Stimulated activated CD8-positive, alpha-beta memory T cell treated with anti-CD3 and anti-CD28 coated beads, Interleukin-4, amount 100 ng/mL, for 1 hour (primary cell): ENCODE results near the gene PLEKHJ1.

Experiments
- DNase-seq, 2 donors: peaks; one replicate each; pipeline ENCODE4 v3.0.0-alpha.2; 2020; ENCODE audit warnings: low read depth in 2 of 2, low spot score in 1 of 2

The PLEKHJ1 gene

GRCh38 chr19:2270157-2270422 is 34.0 kb upstream of the PLEKHJ1 start:
- no peak for DNase-seq

- DNase-seq = peak; percentile 98
Measured at GRCh38 chr19:2269244-2270156, 33.4 kb upstream of the PLEKHJ1 start.

- DNase-seq = no peak
Measured at GRCh38 chr19:2268861-2269243, 32.7 kb upstream of the PLEKHJ1 start.

- no peak for DNase-seq
Measured at GRCh38 chr19:2268480-2268830, 32.3 kb upstream of the PLEKHJ1 start.

- no peak for DNase-seq
Measured at GRCh38 chr19:2266183-2266993, 30.3 kb upstream of the PLEKHJ1 start.

- no peak for DNase-seq
Measured at GRCh38 chr19:2261438-2262172, 25.5 kb upstream of the PLEKHJ1 start.

GRCh38 chr19:2260341-2260805 is 24.2 kb upstream of the PLEKHJ1 start:
- DNase-seq = no peak

- DNase-seq = no peak
Measured at GRCh38 chr19:2259336-2259735, 23.2 kb upstream of the PLEKHJ1 start.

- DNase-seq = no peak
Measured at GRCh38 chr19:2255982-2256685, 20.0 kb upstream of the PLEKHJ1 start, which contains the start of gene JSRP1. Gene JSRP1 (minus strand): TSS chr19:2256417. CDS start chr19:2255314, 1,103 bp downstream.

GRCh38 chr19:2255112-2255845 is 19.1 kb upstream of the PLEKHJ1 start:
- DNase-seq = no peak

GRCh38 chr19:2254064-2254872 is 18.1 kb upstream of the PLEKHJ1 start:
- no peak for DNase-seq

- DNase-seq = no peak
Measured at GRCh38 chr19:2253106-2254063, 17.3 kb upstream of the PLEKHJ1 start.

GRCh38 chr19:2252797-2253105 is 16.6 kb upstream of the PLEKHJ1 start:
- no peak for DNase-seq

GRCh38 chr19:2252055-2252796 is 16.1 kb upstream of the PLEKHJ1 start:
- DNase-seq = no peak

GRCh38 chr19:2251106-2252054 is 15.3 kb upstream of the PLEKHJ1 start:
- DNase-seq = no peak

- no peak for DNase-seq
Measured at GRCh38 chr19:2250766-2251105, 14.6 kb upstream of the PLEKHJ1 start.
